Measurements from ENCODE around the gene ATP8B1.

- TF ChIP-seq CTCF (IDR thresholded peaks at IDR 0.05; ENCODE audit: insufficient read depth, low read length) (no peak), POLR2AphosphoS5 (IDR thresholded peaks at IDR 0.05; ENCODE audit: low read depth) (no peak)
These were observed 69.3 kb downstream of the ATP8B1 start for GRCh38 chr18:57733861-57734260.
